NOMO-1 treated with dmso at 0.1 percent for 144 hours (cell line): ENCODE results near the gene KANSL1.

Source experiments
- DNase-seq: peaks from one replicate; lab custom pipeline; 2025; ENCODE audit not compliant: unreplicated experiment; lab: John Stamatoyannopoulos, UW

Gene KANSL1

GRCh38 chr17:46170639-46171429 lies 22.4 kb downstream of the KANSL1 start:
- DNase-seq = no peak

GRCh38 chr17:46169913-46170638 lies 23.2 kb downstream of the KANSL1 start:
- no peak for DNase-seq

GRCh38 chr17:46167826-46168569 lies 25.2 kb downstream of the KANSL1 start:
- DNase-seq = no peak

- no peak for DNase-seq
These were observed 26.0 kb downstream of the KANSL1 start for GRCh38 chr17:46167267-46167666.

- no peak for DNase-seq
These were observed 26.5 kb downstream of the KANSL1 start for GRCh38 chr17:46166692-46167249.

- DNase-seq = no peak
These were observed 29.2 kb downstream of the KANSL1 start for GRCh38 chr17:46163929-46164594.

- no peak for DNase-seq
These were observed 29.9 kb downstream of the KANSL1 start for GRCh38 chr17:46163316-46163715.

- no peak for DNase-seq
These were observed 30.4 kb downstream of the KANSL1 start for GRCh38 chr17:46162866-46163265.

- no peak for DNase-seq
These were observed 33.1 kb downstream of the KANSL1 start for GRCh38 chr17:46160169-46160568.

GRCh38 chr17:46159686-46160085 lies 33.5 kb downstream of the KANSL1 start:
- no peak for DNase-seq

- DNase-seq = no peak
These were observed 34.6 kb downstream of the KANSL1 start for GRCh38 chr17:46158323-46159296.

GRCh38 chr17:46157443-46158062 lies 35.7 kb downstream of the KANSL1 start:
- DNase-seq = no peak

- no peak for DNase-seq
These were observed 38.9 kb downstream of the KANSL1 start for GRCh38 chr17:46154151-46154816.

GRCh38 chr17:46152423-46152822 lies 40.8 kb downstream of the KANSL1 start:
- DNase-seq = no peak

- no peak for DNase-seq
These were observed 41.5 kb downstream of the KANSL1 start for GRCh38 chr17:46151762-46152161.

GRCh38 chr17:46150216-46150963 lies 42.8 kb downstream of the KANSL1 start:
- no peak for DNase-seq

GRCh38 chr17:46148247-46148646 lies 45.0 kb downstream of the KANSL1 start:
- DNase-seq = no peak

GRCh38 chr17:46147296-46147695 lies 45.9 kb downstream of the KANSL1 start:
- no peak for DNase-seq
